PC-9 (cell line): ENCODE data around the gene ERC2.

Experiments used
- EZH2 ChIP-seq: fragments of 200-600 bp; sonication (generic); IDR thresholded peaks from 2 replicates; pipeline ENCODE4 v1.8.0; 2017; ENCODE audit warnings: antibody characterized with exemption, low read depth
- TF ChIP-seq, protein P1 (sequence below): fragments of 200-600 bp; sonication (generic); conservative IDR thresholded peaks from 2 replicates; pipeline ENCODE4 v1.6.1; 2017; ENCODE audit warnings: mixed run types, antibody characterized with exemption, mild to moderate bottlenecking, moderate library complexity

DNA sequence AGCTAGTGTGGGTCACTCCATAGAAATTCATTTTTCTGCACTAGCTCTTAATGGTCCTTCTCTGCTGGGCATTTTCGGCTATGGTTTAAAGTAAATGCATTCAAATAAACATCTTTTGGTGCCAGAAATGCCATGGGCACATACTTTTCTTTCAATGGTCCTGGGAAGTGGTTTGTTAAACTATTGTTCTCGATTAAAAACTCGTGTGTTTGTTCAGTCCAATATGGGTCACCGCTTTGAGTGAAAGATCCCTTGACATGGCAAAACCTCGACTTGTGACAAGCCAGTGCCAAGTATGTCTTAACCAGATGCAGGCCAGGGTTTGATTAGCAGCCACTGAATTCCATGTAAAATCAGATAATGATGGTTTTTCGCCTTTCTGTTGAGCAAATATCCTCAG lies 649.3 kb downstream of the ERC2 start:
- TF ChIP-seq, protein P1, sequence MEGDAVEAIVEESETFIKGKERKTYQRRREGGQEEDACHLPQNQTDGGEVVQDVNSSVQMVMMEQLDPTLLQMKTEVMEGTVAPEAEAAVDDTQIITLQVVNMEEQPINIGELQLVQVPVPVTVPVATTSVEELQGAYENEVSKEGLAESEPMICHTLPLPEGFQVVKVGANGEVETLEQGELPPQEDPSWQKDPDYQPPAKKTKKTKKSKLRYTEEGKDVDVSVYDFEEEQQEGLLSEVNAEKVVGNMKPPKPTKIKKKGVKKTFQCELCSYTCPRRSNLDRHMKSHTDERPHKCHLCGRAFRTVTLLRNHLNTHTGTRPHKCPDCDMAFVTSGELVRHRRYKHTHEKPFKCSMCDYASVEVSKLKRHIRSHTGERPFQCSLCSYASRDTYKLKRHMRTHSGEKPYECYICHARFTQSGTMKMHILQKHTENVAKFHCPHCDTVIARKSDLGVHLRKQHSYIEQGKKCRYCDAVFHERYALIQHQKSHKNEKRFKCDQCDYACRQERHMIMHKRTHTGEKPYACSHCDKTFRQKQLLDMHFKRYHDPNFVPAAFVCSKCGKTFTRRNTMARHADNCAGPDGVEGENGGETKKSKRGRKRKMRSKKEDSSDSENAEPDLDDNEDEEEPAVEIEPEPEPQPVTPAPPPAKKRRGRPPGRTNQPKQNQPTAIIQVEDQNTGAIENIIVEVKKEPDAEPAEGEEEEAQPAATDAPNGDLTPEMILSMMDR, result no peak
- TF ChIP-seq EZH2, result no peak
